PC-9 (cell line): ENCODE data around the gene SBDS. TPM values are rescaled to one million over a fixed set of nuclear protein-coding genes. Genes with fewer than 3 reads are reported as not detected.

Source experiments
- BruUV-seq: library from RNA; stranded (reverse); fragments of 400-500 nt; replicated peaks from 2 replicates; lab custom pipeline; 2021; lab: Mats Ljungman, UMichigan
- CTCF ChIA-PET: fragments of 300-600 bp; sonication (Branson Sonifier 250); formaldehyde crosslinking; loops from one replicate; lab custom pipeline; 2022; ENCODE audit warnings: antibody characterized with exemption; lab: Charles Lee
- POLR2A ChIA-PET: fragments of 300-600 bp; sonication (Branson Sonifier 250); formaldehyde crosslinking; loops from one replicate; lab custom pipeline; 2022; ENCODE audit warnings: antibody characterized with exemption; ENCODE audit not compliant: unreplicated experiment; lab: Charles Lee
- DNase-seq, 2 experiments: peaks; one replicate each; pipeline versions ENCODE4 v3.0.0 to v3.0.0-alpha.2; 2015 to 2022; ENCODE audit warnings: mixed read lengths in 1 of 2
- H2AFZ ChIP-seq: fragments of 200-600 bp; sonication (generic); 2 replicates; pipeline ENCODE4 v1.8.1; 2017; ENCODE audit warnings: antibody characterized with exemption
- H3F3A ChIP-seq: fragments of 200-600 bp; sonication (generic); 2 replicates; pipeline ENCODE4 v1.8.1; 2017; ENCODE audit warnings: antibody characterized with exemption, mild to moderate bottlenecking, low read depth; ENCODE audit not compliant: insufficient read depth
- H3K27ac ChIP-seq: fragments of 200-600 bp; sonication (generic); 2 replicates; pipeline ENCODE4 v1.6.1; 2016; ENCODE audit warnings: mixed run types
- H3K27me3 ChIP-seq: fragments of 200-600 bp; sonication (generic); 2 replicates; pipeline ENCODE4 v1.6.1; 2016; ENCODE audit warnings: low read depth, mixed run types; ENCODE audit not compliant: insufficient read depth
- H3K36me3 ChIP-seq: fragments of 200-600 bp; sonication (generic); 2 replicates; pipeline ENCODE4 v1.6.1; 2016; ENCODE audit warnings: low read depth, mixed run types
- H3K4me1 ChIP-seq: fragments of 200-600 bp; sonication (generic); replicated peaks from 2 replicates; pipeline ENCODE4 v1.6.1; 2016; ENCODE audit warnings: mixed run types; ENCODE audit not compliant: insufficient read depth
- H3K4me2 ChIP-seq: fragments of 200-600 bp; sonication (generic); 2 replicates; pipeline ENCODE4 v1.6.1; 2017; ENCODE audit warnings: mixed run types
- H3K4me3 ChIP-seq: fragments of 200-600 bp; sonication (generic); 2 replicates; pipeline ENCODE4 v1.6.1; 2016; ENCODE audit warnings: mixed run types
- H3K79me2 ChIP-seq: fragments of 200-600 bp; sonication (generic); 2 replicates; pipeline ENCODE4 v1.6.1; 2017; ENCODE audit warnings: low read depth, mixed run types
- H3K9me2 ChIP-seq: fragments of 200-600 bp; sonication (generic); 2 replicates; pipeline ENCODE4 v1.8.1; 2017; ENCODE audit warnings: mild to moderate bottlenecking; ENCODE audit not compliant: insufficient read depth
- H3K9me3 ChIP-seq: fragments of 200-600 bp; sonication (generic); 2 replicates; pipeline ENCODE4 v1.8.1; 2016; ENCODE audit warnings: low read depth; ENCODE audit not compliant: insufficient read depth
- H4K20me1 ChIP-seq: fragments of 200-600 bp; sonication (generic); 2 replicates; pipeline ENCODE4 v1.8.1; 2017; ENCODE audit not compliant: insufficient read depth
- CTCF ChIP-seq: fragments of 200-600 bp; sonication (generic); conservative IDR thresholded peaks from 2 replicates; pipeline ENCODE4 v1.6.1; 2017; ENCODE audit warnings: mixed run types, antibody characterized with exemption, mild to moderate bottlenecking, moderate library complexity
- EZH2 ChIP-seq: fragments of 200-600 bp; sonication (generic); IDR thresholded peaks from 2 replicates; pipeline ENCODE4 v1.8.0; 2017; ENCODE audit warnings: antibody characterized with exemption, low read depth
- intact Hi-C: fragments of 100-400 bp; cut with micrococcal nuclease; formaldehyde crosslinking; loops from one replicate; pipeline ENCODE4 v1.10.0; 2022; ENCODE audit not compliant: unreplicated experiment
- total RNA-seq: library from RNA; stranded (reverse); gene quantifications from 2 replicates; pipeline ENCODE4 v1.2.3, GENCODE V29; 2021

Gene SBDS
- total RNA-seq, 1 experiment from 2014 or later, result 65.1 TPM

GRCh38 chr7:66958538-66959350 lies 36.6 kb downstream of the SBDS start:
- DNase-seq, result no peak
- intact Hi-C loops, result no loop called here
- H4K20me1 ChIP-seq, result no peaks in the 10 kb centered on the region; the same call in 1 of the 2 replicates
- POLR2A ChIA-PET, result interaction anchor here (0.6 kb wide), 1 partner anchor 218 kb away, joined by 3 read pairs; the partner anchor contains the start of gene RABGEF1
- no peak overlapping the region for H3K4me2 ChIP-seq
- no TSS peak for BruUV-seq
- no peak overlapping the region for H3K27ac ChIP-seq
- H3F3A ChIP-seq, result no peaks in the 10 kb centered on the region; the same call in 1 of the 2 replicates
- TF ChIP-seq CTCF (no peak), EZH2 (no peak)
- H3K79me2 ChIP-seq, result no peaks in the 10 kb centered on the region
- no peaks in the 10 kb centered on the region for H3K9me3 ChIP-seq
- no peaks in the 10 kb centered on the region for H3K27me3 ChIP-seq
- H3K9me2 ChIP-seq, result no peaks in the 10 kb centered on the region
- CTCF ChIA-PET, result no interaction called here
- H2AFZ ChIP-seq, result no peak overlapping the region
- H3K4me3 ChIP-seq, result no peak overlapping the region
- H3K36me3 ChIP-seq, result peaks cover 26% of the 10 kb centered on the region
- H3K4me1 ChIP-seq, result no peaks in the 10 kb centered on the region

GRCh38 chr7:66957595-66958290 lies 37.6 kb downstream of the SBDS start:
- intact Hi-C loops, result no loop called here
- no peaks in the 10 kb centered on the region for H3K27me3 ChIP-seq
- TF ChIP-seq CTCF (no peak), EZH2 (no peak)
- H3K4me2 ChIP-seq, result no peak overlapping the region
- no peak overlapping the region for H2AFZ ChIP-seq
- POLR2A ChIA-PET, result interaction anchor here (0.6 to 0.8 kb wide), 2 partner anchors 52 to 217 kb away, joined by 3 to 5 read pairs; partner anchors contain the start of gene RABGEF1
- H3K36me3 ChIP-seq, result peaks cover 30% of the 10 kb centered on the region
- no peak overlapping the region for H3K27ac ChIP-seq
- H3K9me3 ChIP-seq, result no peaks in the 10 kb centered on the region
- BruUV-seq, result no TSS peak
- peaks cover 9% of the 10 kb centered on the region for H3K4me1 ChIP-seq
- H4K20me1 ChIP-seq, result no peaks in the 10 kb centered on the region; the same call in 1 of the 2 replicates
- no peak for DNase-seq
- CTCF ChIA-PET, result no interaction called here
- H3K4me3 ChIP-seq, result no peak overlapping the region
- peaks cover 7% of the 10 kb centered on the region; the same call in 1 of the 2 replicates for H3F3A ChIP-seq
- no peaks in the 10 kb centered on the region for H3K79me2 ChIP-seq
- no peaks in the 10 kb centered on the region for H3K9me2 ChIP-seq

- Histone ChIP-seq H3K27ac (peak overlapping the region; percentile 86), H3F3A (peaks cover 34% of the 10 kb centered on the region), H4K20me1 (no peaks in the 10 kb centered on the region; the same call in 1 of the 2 replicates), H3K9me3 (no peaks in the 10 kb centered on the region), H3K27me3 (no peaks in the 10 kb centered on the region), H3K9me2 (no peaks in the 10 kb centered on the region), H3K4me3 (no peak overlapping the region), H3K36me3 (peaks cover 52% of the 10 kb centered on the region), H2AFZ (no peak overlapping the region), H3K4me2 (peak overlapping the region; percentile 54), H3K4me1 (peaks cover 22% of the 10 kb centered on the region), H3K79me2 (no peaks in the 10 kb centered on the region)
- TF ChIP-seq EZH2 (no peak), CTCF (no peak)
- ChIA-PET CTCF (interaction anchor here (0.6 kb wide), 1 partner anchor 21 kb away, joined by 3 read pairs; no protein-coding TSS in a partner anchor), POLR2A (interaction anchor here (0.6 kb wide), 1 partner anchor 108 kb away, joined by 3 read pairs; no protein-coding TSS in a partner anchor)
- intact Hi-C loops, result no loop called here
- no peak for DNase-seq
- BruUV-seq, result no TSS peak
These were observed 42.4 kb downstream of the SBDS start for GRCh38 chr7:66953044-66953427.
